NOMO-1 (cell line): ENCODE data around the gene RHBDF2.

Source experiments
- DNase-seq, 2 experiments: peaks; one replicate each; lab custom pipeline; 2025; ENCODE audit not compliant: unreplicated experiment in 2 of 2; lab: John Stamatoyannopoulos, UW

Gene RHBDF2

DNA sequence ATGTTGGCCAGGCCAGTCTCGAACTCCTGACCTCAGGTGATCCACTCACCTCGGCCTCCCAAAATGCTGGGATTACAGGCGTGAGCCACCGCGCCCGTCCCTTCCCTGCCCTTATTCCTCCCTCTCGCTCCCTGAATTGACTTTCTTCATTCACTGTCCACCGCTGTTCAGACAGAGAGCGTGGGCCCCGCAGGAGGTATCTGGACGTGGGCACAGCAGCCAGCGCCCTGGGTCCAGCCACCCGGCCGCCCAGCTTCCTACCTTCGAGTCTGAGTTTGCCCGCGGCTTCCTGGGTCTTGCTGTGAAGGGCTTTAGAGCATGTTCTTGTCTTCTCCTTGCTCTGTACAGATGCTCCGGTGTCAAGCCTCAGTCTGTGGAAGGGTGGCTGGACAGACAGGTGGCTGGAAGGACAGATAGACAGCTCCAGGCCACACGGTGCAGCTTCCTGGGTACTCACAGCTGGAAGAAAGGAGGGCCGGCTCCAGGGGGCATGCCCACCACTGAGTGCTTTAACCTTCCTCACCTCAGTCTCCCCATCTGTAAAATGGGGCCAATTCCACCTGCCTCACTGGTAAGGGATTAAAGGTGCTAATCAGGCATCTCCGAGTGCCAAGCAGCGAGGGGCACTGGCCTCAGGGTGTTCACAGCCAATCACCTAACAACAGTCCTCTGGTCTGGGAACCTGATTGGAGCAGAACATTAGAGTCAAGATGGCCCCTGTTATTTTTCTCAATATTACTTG lies 13.6 kb downstream of the RHBDF2 start:
- DNase-seq = no peak

DNA sequence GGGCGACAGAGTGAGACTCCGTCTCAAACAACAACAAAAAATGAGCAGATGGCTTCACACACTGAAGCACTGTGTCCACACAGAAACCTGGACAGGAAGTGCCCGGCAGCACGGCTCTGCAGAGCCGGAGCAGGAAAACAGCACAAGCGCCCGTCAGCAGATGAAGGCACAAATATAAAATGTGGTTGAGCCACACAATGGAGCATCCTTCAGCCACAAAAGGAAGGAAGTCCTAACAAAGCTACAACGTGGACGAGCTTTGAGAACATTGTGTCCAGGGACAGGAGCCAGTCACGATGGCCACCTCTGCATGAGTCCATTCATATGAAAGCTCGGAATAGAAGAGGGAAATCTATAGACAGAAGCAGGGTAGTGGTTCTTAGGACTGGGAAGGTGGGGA lies 15.7 kb downstream of the RHBDF2 start:
- peak in 1 of 2 experiments; percentile 10 for DNase-seq

DNA sequence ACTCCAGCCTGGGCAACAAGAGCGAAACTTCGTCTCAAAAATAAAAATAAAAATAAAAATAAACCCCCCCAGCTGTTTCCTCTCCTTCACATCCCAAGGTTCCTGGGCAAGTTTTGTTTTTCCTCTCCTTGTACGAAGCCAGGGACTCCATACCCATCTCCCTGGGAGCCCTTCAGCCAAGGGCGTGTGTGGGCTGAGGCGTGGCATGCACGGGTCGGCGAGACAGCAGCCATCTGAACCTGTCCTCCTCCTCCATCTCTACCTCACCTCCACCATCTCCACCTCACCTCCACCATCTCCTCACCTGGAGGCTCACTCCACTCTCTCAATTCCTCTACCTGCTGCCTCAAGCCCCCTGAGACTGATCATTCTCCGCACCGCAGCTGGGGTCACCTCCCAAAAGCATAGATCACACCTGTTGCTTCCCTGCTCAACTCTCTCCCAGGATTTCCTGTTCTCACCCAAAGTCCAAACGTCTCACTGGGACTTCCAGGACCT lies 16.9 kb downstream of the RHBDF2 start:
- DNase-seq = no peak

DNA sequence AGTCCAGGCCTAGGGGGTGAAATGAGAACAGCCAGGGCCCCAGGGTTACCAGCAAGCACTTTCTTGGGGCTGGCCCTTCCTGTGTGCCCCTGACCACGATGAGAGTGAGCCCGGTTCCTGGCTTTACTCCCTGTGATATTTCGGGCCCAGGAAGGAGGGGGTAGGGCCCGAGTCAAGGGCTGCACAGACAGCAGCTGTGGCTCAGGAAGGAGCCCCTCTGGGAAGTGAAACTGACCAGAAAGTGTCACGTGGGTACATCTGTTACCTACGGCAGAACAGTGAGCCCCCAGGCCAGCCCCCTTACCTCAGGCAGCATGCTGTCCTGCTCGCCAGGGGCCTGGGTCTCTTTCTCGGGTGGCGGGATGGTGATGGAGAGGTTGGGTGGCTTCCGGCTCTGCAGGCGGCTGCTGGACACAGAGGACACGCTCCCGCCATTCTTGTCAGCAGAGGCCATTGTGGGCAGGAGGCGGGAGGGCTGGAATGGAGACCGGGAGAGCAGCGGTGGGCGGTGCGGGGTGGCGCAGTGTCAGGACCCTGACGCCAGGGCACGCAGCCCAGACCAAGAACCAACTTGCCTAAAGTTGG lies 20.1 kb downstream of the RHBDF2 start:
- DNase-seq = peak; percentile 32 to 63

DNA sequence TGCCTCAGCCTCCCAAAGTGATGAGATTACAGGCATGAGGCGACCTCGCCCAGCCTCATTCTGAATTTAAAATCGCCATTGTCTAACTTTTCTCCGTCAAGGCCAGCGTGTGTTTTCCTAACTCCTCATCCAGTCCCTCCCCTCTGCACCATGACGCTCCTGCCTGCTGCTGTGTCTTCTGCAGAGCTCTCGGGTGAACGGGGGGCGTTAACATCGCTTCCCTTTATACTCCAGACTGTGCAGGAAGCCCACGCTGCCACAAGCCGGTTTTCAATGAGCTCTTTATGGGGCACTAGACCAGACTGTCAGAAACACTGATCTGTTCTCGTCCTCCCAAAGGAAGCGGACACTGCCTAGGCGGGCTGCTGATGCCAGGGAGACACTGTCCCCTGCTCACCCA lies 20.6 kb downstream of the RHBDF2 start:
- DNase-seq = peak in 1 of 2 experiments; percentile 44

DNA sequence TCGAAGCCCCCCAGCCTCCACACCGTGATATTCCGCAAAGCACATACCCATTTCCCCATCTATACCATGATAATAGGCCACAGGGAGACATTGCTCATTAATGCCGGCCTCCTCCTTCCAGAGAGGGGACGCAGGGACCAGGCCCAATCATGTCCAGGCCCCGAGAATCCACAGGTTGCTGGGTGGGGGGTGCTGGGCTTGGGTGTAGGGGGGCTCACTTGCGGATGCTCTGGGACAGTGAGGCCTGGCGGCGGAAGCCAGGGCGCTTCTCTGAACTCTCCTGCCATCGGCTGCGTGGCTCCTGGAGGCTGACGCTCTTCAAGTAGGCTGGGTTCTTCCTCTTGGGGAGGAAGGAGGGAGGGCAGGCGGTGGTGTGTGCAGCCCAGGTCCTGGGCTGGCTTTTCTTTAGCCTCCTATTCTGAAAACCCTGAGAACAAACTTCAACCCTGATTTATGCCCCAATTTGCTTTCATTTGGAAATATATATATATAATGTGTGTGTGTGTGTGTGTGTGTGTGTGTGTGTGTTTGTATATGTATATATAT lies 21.6 kb downstream of the RHBDF2 start:
- no peak for DNase-seq

DNA sequence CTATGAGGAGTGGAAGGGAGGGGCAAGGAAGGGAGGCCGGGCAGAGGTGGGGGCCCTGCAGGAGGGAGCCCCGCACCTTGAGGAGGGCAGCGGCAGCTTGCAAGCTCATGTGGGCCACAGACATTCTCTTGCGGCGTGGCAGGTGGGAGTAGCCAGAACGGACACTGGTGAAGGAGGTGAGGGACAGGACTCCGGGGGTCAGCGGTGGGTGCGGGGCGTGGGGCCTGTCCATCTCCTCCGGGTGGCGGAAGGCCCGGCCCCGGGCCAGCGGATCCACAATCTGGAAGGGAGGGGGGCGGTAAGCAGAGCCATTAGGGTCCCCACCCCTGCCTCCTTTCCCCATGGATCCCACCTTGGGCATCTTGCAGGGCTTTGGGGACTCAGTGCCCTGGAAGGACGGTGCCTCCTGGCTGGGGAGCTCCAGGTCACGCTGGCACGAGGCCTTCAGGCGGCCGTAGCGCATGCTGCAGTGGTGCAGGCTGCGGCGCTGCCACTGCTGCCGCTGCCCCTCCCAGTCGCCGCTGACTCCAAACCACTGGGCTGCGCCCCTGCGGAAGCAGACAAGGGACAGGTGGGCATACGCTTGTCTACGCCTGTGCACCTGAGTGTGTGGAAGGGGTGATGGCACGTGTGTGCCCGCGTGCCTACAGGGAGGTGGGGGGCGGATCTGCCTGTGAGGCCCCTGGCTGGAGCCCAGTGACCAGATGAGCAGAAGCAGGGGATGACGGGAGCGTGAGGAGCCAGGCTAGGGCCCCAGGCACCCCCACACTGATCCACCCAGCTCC lies 22.3 kb downstream of the RHBDF2 start:
- DNase-seq = no peak

DNA sequence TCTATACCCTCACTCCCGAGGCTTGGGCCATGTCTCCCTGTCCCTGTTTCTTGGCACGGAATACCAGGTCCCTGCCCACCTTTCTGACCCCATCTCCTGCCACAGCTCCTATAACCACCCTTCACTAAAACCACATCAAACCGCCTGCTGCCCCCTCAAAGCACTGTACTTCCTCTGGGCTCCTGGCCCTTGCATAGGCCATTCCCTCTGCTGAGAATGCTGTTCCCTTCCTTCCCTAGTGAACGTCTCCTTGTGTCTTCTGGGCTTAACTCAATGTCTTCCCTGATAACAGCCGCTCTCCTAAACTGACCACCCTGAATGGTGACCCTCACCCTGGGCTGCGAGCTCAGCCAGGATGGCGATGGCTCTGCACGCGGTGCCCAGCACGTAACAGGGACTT lies 23.1 kb downstream of the RHBDF2 start:
- no peak for DNase-seq

DNA sequence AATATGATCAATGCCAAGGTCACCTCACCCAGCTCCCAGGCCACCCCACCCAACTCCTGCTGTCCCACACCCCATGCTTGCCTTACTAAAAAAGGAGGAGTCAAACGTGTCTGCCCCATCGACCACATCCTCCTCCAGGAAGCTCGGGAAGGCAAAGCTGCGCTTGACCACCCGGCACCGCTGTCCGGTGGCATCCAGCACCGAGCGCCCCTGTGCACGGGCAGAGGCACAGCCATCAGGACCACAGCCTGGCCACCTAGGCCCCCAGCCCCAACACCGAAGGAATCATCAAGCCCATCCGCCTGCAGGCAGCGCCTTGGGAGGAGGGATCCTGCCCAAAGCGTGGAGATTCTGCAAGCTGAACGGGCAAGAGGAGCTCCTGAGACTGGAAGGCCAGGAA lies 23.6 kb downstream of the RHBDF2 start:
- no peak for DNase-seq

DNA sequence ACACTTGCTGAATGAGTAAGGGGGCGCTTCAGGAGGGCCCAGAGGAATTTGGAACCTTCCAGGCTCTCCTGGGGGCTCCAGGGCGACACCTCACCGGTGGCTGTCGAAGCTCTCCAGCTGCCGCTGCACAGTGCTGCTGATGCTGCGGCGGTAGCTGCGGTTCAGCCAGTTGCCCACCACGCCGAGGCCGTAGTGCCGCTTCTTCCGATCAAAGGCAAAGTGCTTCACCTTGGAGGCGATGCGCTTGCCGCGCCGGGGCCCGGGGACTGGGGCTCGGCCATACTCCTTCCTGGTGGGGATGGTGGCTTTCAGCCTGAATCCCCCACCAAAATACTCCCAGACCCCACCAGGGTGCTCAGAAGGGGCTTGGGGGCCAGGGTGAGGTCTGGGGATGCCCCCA lies 24.5 kb downstream of the RHBDF2 start:
- no peak for DNase-seq

DNA sequence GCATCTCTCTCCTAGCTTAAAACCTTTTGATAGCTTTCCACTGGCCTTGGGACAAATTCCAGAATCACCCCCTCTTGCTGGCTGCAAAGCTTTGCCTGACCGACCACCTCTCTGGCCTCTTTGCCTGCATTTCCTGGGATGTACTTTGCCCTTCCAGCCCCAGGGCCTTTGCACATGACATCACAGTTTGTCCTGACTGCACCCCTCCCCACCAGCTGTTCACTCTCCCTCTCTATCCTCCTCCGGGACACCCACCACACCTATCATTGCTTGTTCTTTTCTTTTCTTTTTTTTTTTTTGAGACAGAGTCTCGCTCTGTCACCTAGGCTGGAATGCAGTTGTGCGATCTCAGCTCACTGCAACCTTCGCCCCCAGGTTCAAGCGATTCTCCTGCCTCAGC lies 25.9 kb downstream of the RHBDF2 start:
- DNase-seq = no peak

DNA sequence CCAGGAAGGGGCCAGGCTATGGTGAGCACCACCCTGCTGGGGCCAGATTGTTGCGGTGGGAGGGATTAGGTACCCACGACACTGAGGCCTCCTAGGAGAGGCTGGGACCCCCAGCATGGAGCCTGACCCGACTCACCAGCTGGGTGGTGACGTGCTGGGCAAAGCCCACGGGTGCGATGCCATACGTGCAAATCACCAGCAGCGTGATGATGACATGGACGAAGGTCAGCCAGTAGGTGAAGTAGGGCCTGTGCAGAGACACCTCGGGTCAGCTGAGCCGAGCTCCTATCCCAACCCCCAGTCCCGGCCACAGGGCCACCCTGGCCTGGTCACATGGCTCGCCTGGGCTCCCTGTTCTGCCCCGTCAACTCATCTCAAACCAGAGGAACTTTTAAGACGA lies 26.3 kb downstream of the RHBDF2 start:
- DNase-seq = no peak

DNA sequence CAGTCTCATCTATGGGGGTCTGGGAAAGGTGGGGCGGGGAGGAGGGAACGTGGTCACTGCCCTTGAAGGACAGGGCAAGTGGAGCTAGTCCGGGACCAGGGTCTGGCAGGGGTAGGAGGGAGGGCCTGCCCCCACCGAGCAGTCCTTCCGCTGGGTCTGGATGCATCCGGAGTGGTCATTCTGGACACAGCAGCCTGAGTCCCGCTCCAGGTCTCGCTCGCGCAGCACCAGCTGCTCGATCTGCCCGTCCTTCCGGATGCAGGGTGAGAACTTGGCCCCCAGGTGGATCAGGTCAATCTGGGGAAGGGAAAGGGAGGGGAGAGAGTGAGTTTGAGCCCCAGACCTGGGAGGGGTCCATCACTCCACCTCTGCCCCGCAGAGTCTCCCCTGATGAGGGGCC lies 27.0 kb downstream of the RHBDF2 start:
- no peak for DNase-seq

DNA sequence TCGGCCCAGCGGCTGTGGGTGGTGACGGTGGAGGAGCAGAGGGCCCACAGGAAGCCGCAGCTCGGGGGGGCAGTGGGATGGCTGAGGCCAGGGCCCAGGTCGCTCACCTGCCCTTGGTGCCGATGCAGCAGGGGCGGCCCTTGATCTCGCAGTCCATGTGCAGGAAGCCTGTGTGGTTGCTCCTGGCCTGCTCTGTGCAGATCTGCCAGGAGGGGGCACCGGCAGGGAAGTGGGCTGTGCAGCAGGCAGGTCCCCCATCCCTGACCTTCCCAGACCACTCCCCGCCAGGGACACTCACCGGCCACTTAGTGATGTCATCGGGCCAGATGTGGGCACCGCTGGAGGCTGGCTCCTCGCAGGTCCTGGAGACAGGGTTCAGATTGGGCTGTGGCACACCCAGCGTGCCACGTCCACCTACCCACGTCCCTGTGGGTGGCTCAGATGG lies 27.7 kb downstream of the RHBDF2 start:
- no peak for DNase-seq

DNA sequence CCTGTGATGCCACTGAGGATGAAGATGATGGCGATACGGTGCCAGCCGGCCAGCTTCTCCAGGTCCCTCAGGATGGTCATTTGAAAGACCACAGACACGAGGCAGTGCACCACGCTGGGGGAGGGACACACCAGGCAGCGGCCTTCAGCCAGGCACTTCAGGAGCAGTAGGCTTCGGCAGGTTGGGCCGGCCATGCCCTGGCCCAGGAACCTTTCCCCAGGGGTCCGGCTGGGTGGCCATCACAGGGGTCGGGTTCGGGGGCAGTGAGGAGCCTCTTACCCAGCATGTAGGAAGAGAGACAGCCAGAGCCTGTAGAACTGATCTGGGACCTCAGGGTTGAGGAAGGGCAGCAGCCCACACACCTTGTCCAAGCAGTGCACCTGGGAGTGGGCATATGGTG lies 28.5 kb downstream of the RHBDF2 start:
- no peak for DNase-seq

DNA sequence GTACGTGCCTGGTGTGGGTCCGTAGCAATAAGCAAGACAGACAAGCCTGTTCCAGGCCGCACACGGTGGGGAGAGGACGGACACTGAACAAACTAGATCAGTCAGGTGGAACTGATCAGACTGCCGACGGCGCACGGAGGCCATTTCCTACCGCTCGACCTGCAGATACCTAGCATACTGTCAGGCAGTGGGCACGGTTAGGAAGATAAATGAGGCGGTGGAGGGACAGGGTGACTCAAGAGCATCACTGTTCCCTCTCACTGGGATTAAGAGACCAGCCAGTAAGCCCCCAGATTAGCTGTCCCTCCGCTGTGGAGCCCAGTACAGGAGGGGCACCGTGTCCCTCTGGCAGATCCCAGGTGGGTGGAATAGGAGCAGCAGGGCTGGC lies 29.0 kb downstream of the RHBDF2 start:
- DNase-seq = no peak

DNA sequence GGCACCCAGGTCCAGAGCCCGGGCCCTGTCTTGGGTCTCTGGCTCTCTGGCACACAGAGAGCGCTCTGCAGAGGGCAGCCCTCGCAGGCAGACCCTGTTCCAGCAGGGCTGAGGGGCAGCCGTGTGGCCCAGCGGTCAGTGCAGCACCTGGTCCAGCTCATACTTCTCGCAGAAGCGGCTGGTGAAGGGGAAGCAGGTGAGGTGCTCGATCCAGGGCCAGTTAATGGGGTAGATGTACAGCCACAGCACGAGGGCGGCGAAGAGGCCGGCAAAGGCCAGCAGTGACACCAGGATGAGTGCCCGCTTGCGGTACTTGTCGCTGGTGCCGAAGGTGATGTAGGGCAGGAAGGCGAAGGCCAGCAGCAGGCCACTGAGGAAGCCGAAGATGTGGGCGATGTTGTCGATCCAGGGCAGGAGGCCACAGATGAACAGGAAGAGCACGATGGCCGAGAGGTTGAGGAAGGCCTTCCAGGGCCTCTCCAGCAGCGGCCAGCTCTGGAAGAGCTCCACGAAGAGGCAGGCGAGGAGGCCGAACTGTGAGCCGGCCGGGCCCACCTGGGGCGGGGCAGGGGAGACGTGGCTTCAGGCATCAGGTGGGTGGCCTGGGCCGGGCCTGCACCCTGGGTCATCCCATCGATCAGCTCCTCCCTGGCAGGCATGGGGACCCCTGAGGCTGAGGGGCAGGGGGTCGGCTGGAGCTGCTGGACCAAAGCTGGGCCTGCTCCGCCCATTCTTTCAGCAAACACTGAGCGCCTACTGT lies 29.5 kb downstream of the RHBDF2 start:
- DNase-seq = no peak

DNA sequence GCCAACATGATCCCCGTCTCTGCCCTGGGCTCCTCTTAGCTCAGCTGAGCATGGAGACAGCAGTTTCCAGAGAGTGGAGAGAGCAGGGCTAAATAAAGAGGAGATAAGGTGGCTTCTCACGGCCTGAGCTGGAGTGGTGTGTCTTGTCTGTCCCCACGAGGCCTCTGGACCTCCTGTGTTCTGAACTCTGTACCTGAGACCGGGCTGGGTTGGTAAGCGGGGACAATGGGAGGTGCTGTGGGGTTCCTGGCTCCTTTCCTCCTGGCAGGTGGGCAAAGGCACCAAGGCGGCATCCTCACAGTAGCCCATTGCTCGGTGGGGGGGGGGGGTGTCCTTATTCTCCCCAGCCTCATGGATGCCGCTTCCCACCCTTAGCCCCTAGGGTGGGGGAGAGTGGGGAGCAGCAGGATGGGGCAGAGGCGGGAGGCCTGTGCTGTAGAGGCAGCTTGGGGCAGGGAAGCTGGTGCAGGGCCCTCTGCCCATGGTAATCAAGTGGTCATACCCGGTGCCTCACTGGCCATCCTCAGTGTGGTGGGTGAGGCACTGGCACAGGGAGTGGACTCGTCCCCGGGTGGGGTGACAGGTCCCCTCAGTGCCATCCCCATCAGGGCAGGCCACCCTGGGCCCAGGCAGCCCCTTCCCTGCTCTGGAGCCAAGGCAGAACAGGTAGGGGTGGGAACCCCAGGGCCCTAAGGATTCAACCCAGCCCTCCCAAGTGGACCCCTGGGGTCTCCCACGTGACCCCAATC lies 31.1 kb downstream of the RHBDF2 start:
- no peak for DNase-seq

DNA sequence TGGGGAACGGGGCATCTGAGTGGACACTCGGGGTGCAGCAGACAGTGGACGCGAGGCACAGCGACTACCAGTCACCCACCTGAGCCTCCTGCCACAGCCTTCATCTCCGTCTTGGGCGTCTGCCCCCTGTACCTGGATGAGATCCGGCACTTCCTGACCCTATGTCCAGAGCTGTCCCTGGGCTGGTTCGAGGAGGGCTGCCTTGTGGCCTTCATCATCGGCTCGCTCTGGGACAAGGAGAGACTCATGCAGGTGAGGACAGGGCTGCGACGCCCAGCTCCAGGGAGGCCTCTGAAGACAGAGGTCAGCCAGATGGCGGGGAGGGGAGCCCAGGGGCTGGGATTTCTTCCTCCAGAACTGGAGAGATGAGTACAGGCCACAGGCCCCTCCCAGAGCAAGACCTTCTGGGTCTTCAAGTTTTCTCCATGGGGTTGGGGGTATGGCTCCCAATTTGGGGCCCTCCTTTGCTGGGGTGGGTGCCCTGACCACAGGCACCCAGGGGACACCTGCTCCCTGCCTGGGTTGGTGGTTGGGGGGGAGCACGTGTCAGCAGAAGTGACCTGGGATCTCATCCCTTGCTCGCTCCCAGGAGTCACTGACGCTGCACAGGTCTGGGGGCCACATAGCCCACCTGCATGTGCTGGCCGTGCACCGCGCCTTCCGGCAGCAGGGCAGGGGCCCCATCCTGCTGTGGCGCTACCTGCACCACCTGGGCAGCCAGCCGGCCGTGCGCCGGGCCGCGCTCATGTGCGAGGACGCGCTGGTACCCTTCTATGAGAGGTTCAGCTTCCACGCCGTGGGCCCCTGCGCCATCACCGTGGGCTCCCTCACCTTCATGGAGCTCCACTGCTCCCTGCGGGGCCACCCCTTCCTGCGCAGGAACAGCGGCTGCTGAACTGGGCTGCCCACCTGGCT lies 31.9 kb downstream of the RHBDF2 start:
- no peak for DNase-seq
